Measurements from ENCODE around the gene CCDC9. TPM values are rescaled to one million over a fixed set of nuclear protein-coding genes. Genes with fewer than 3 reads are reported as not detected.
"Not testable (repeated sequence)": the region's sequence is repeated elsewhere in the genome, so short reads cannot be mapped to it uniquely, and the experiment has no call there.

CCDC9 gene
- total RNA-seq, 1 donor from 2014 or later: 10.4 TPM

- peak; percentile 70 for ATAC-seq
- peak; percentile 87 for DNase-seq (ENCODE audit: low spot score)
These were observed 24.9 kb upstream of the CCDC9 start for GRCh38 chr19:47231215-47232054.

GRCh38 chr19:47232422-47233211, 23.7 kb upstream of the CCDC9 start:
- ATAC-seq: no peak
- DNase-seq (ENCODE audit: low spot score): no peak

- no peak for ATAC-seq
- no peak for DNase-seq (ENCODE audit: low spot score)
These were observed 20.2 kb upstream of the CCDC9 start for GRCh38 chr19:47236072-47236675.

GRCh38 chr19:47239152-47239551, 17.2 kb upstream of the CCDC9 start:
- ATAC-seq (no peak), DNase-seq (ENCODE audit: low spot score) (no peak)

GRCh38 chr19:47239610-47240296, 16.6 kb upstream of the CCDC9 start:
- no peak for ATAC-seq
- DNase-seq (ENCODE audit: low spot score): no peak

- DNase-seq (ENCODE audit: low spot score): no peak
These were observed 15.8 kb upstream of the CCDC9 start for GRCh38 chr19:47240556-47240955.

GRCh38 chr19:47240996-47241918, 15.1 kb upstream of the CCDC9 start:
- DNase-seq (ENCODE audit: low spot score): no peak
- ATAC-seq: peak; percentile 7

More at GRCh38 chr19:47240556-47240955, 15.8 kb upstream of the CCDC9 start:
- no peak for ATAC-seq

GRCh38 chr19:47241919-47242577, 14.3 kb upstream of the CCDC9 start:
- ATAC-seq: no peak

GRCh38 chr19:47243364-47243775, 13.0 kb upstream of the CCDC9 start:
- no peak for ATAC-seq

More at GRCh38 chr19:47241919-47242577, 14.3 kb upstream of the CCDC9 start:
- no peak for DNase-seq (ENCODE audit: low spot score)

GRCh38 chr19:47243776-47244547, 12.4 kb upstream of the CCDC9 start:
- ATAC-seq (peak; percentile 94), DNase-seq (ENCODE audit: low spot score) (peak; percentile 87)

More at GRCh38 chr19:47243364-47243775, 13.0 kb upstream of the CCDC9 start:
- no peak for DNase-seq (ENCODE audit: low spot score)

- ATAC-seq: peak; percentile 69
- DNase-seq (ENCODE audit: low spot score): peak; percentile 76
These were observed 8.9 kb upstream of the CCDC9 start for GRCh38 chr19:47247308-47247990.

- not testable (repeated sequence) for DNase-seq (ENCODE audit: low spot score); ATAC-seq
These were observed 3.3 kb upstream of the CCDC9 start for GRCh38 chr19:47253016-47253415.

- ATAC-seq: no peak
- no peak for DNase-seq (ENCODE audit: low spot score)
These were observed 2.9 kb upstream of the CCDC9 start for GRCh38 chr19:47253467-47253881.

GRCh38 chr19:47253970-47254369, 2.4 kb upstream of the CCDC9 start:
- ATAC-seq: no peak
- no peak for DNase-seq (ENCODE audit: low spot score)

GRCh38 chr19:47256693-47257410, 527 bp downstream of the CCDC9 start:
- DNase-seq (ENCODE audit: low spot score) (peak; percentile 100), ATAC-seq (peak; percentile 80)

- ATAC-seq: no peak
- no peak for DNase-seq (ENCODE audit: low spot score)
These were observed 1.3 kb downstream of the CCDC9 start for GRCh38 chr19:47257411-47258169.
